HT1080 (cell line): ENCODE data around the gene SERINC2. TPM values are rescaled to one million over a fixed set of nuclear protein-coding genes. Genes with fewer than 3 reads are reported as not detected.
"Not testable (repeated sequence)": the region's sequence is repeated elsewhere in the genome, so short reads cannot be mapped to it uniquely, and the experiment has no call there.

ENCODE experiments used
- DNase-seq: peaks from one replicate; pipeline ENCODE4 v3.0.0-alpha.2; 2015; ENCODE audit warnings: low read depth
- total RNA-seq: library from RNA; depleted of rRNA; stranded (reverse); fragments of >200 nt; shearing (Covaris generic); gene quantifications from 2 replicates; pipeline ENCODE4 v1.2.3, GENCODE V29; 2014; rRNA removed

The SERINC2 gene
- total RNA-seq, 1 experiment from 2014 or later = 14.6 TPM

DNA sequence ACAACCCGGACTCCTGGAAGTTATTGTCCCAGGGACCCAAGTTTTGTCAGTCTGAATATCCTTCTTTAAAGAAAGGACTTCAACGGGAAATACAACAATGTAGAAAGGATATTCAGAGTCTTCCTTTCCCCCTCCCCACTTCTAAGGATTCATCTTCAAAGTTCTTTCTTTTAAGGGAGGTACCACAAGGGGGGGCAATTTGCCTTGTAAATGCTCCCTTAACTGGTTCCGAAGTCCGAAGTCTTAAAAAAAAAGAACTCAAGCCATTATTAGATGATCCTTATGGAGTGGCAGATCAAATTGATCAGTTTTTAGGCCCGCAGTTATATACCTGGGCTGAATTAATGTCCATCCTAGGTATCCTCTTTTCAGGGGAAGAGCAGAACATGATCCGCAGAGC, 47.0 kb downstream of the SERINC2 start:
- DNase-seq = no peak

DNA sequence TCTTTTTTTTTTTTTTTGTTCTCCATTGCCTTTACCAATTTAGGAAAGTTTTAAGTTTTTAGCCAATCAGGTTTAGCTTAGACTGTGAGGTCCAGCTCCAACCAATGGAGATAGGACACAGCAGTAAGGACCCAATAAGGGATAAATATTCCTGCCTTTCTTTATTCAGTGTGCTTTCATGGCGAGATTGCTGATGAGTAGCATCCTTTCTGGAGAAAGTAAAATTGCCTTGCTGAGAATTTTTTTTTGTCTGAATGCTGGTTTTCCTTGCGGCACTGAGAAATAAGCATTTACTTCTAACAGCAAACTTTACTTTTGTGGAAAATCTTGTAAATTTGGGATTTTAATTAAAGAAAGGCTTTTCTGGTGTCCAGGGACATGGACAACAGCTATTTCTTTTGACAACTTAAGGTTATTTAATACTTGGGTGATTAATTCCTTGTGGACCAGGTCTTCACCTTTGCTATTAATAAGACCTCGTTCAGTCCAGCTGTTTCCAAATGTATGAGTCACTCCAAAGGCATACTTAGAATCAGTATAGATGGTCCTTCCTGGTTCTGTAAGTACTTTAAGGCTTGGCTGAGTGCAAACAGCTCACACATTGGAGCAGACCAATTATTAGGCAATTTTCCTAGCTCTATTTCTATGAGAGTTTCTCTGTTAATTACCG, 54.1 kb downstream of the SERINC2 start:
- DNase-seq = no peak

DNA sequence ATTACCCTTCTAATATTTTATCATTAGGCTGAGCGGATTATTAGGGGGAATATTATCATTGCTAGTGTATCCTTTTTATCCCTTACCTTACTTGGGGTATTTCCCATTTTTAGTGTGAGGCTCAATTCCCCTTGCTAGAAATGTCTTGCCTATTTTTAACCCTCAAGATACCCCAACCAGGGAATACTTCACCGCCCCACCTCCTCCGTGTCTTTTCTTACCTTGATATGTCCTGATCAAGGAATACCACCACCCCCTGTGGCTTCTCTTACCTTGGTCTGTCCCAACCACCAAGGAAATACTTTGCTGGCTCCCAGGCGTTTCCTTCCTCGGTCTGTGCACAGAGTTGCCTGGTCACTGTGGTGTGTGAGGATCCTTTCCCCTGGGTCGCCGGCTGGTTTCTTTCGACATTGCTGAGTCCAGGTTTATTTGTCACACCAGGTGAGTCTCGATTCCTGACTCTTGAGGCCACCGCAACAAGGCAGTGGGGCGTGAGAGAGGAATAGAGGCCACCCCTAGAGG, 57.8 kb downstream of the SERINC2 start:
- no peak for DNase-seq

DNA sequence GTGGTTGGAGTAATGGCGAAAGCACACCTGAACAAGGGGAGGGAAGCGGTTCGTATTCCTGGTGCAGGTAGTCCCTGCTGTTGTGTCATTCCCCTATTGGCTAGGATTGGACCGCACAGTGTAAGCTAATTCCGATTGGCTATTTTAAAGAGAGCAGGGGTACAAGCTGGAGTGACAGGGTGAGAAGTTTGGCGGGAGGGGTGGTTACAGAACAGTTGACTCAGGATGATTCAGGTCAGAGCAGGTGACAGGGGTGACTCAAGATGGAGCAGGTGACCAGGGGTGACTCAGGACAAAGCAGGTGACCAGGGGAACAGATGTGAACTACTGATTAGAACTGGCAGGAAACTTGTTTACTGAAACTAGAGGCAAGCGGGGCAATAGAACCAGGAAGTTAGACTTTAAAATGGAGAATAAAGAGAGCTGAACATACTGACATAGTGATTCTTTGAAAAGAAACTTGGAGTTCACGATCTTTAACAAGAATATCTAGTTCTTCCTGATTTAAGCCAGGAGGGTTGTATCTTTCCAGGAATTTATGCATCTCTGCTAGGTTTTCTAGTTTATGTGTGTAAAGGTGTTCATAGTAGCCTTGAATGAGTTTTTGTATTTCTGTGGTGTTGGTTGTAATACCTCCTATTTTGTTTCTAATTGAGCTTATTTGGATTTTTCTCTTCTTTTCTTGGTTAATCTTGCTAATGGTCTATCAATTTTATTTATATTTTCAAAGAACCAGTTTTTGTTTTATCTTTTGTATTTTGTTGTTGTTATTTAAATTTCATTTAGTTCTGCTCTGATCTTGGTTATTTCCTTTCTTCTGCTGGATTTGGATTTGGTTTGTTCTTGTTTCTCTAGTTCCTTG, 58.7 kb downstream of the SERINC2 start:
- DNase-seq = peak; percentile 58

DNA sequence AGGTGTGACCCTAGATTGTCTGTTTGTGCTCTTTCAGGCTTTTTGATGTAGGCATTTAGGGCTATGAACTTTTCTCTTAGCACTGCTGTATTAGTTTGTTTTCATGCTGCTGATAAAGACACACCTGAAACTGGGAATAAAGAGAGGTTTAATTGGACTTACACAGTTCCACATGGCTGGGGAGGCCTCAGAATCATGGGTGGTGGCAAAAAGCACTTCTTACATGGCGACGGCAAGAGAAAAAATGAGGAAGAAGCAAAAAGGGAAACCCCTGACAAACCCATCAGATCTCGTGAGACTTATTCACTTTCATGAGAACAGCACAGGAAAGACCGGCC, 59.3 kb downstream of the SERINC2 start:
- DNase-seq = not testable (repeated sequence)

DNA sequence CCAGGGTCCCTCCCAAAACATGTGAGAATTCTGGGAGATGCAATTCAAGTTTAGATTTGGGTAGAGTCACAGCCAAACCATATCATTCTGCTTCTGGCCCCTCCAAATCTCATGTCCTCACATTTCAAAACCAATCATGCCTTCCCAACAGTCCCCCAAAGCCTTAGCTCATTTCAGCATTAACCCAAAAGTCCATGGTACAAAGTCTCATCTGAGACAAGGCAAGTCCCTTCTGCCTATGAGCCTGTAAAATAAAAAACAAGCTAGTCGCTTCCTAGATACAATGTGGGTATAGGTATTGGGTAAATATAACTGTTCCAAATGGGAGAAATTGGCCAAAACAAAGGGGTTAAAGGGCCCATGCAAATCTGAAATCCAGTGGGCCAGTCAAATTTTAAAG, 59.7 kb downstream of the SERINC2 start:
- not testable (repeated sequence) for DNase-seq

DNA sequence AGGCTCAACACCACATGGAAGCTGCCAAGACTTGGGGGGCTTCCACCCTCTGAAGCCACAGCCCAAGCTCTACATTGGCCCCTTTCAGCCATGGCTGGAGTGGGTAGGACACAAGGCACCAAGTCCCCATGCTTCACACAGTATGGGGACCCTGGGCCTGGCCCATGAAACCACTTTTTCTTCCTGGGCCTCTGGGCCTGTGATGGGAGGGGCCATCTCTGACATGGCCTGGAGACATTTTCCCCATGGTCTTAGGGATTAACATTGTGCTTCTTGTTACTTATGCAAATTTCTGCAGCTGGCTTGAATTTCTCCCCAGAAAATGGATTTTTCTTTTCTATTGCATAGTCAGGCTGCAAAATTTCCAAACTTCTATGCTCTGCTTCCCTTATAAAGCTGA, 60.5 kb downstream of the SERINC2 start:
- not testable (repeated sequence) for DNase-seq

DNA sequence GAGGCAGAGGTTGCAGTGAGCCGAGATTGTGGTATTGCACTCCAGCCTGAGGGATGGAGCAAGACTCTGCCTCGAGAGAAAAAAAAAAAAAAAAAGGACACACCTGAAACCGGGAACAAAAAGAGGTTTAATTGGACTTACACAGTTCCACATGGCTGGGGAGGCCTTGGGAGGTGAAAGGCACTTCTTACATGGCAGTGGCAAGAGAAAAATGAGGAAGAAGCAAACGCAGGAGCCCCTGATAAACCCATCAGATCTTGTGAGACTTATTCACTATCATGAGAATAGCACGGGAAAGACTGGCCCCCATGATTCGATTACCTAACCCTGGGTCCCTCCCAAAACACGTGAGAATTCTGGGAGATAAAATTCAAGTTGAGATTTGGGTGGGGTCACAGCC, 61.6 kb downstream of the SERINC2 start:
- DNase-seq = not testable (repeated sequence)

DNA sequence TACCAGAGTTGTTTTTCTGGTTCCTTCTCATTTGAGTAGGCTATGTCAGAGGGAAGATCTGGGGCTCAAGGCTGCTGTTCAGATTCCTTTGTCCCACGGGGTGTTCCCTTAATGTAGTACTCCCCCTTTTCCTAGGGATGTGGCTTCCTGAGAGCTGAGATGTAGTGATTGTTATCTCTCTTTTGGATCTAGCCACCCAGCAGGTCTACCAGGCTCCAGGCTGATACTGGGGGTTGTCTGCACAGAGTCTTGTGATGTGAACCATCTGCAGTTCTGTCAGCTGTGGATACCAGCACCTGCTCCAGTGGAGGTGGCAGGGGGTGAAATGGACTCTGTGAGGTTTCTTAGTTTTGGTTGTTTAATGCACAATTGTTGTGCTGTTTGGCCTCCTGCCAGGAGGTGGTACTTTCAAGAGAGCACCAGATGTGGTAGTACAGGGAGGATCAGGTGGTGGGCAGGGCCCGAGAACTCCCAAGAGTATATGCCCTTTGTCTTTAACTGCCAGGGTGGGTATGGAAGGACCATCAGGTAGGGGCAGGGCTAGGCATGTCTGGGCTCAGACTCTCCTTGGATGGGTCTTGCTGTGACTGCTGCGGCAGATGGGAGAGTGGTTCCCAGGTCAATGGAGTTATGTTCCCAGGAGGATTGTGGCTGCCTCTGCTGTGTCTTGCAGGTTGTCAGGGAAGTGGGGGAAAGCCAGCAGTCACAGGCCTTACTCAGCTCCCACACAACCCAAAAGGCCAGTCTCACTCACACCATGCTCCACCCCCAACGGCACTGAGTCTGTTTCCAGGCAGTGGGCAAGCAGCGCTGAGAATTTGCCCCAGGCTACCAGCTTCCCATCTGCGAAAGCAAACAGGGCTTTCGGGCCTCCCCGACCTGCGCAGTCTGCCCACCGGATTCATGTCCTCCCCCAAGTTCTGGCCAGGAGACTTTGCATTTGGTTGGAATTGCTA, 64.2 kb downstream of the SERINC2 start:
- DNase-seq = no peak

DNA sequence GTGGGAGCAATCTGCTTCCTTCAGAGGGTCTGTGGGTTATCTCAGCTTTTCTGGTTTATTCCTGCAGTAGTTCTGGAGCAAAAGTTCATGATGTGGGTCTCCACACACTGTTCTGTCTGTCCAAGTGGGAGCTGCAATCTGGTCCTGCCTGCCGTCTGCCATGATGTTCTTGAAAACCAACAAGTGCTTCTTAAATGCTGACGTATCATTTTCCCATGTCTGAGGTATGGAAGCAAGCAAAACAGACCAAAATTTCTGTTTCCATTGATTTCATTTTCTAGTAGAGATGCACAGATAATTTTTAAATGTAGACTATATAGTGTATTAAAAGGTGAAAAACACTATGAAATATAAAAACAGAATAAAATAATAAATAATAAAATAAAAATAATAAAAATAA, 65.2 kb downstream of the SERINC2 start:
- no peak for DNase-seq

DNA sequence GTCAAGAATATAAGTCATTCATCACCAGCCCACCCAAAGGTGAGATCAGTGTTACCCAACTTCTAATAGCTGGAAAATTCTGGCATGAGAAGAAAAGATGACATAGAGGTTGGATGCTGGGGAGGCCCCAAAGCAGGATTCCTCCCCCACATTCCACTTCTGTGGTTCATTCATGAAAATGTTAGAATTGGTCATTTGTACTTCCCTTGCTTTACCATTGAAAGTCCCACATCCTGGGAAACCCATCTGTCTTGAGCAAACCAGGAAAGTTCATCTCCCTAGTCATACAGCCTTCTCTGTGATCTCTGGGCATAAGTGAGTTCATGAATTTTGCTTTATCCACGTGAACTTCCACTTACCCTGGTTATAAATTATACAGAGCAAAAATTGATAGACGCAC, 66.8 kb downstream of the SERINC2 start:
- peak; percentile 45 for DNase-seq

DNA sequence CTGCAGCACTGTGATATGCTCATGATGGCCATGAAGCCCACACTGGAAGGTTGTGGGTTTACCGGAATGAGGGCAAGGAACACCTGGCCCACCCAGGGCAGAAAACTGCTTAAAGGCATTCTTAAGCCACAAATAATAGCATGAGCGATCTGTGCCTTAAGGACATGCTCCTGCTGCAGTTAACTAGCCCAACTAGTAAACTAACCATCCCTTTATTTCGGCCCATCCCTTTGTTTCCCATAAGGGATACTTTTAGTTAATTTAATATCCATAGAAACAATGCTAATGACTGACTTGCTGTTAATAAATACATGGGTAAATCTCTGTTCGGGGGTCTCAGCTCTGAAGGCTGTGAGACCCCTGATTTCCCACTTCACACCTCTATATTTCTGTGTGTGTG, 67.4 kb downstream of the SERINC2 start:
- not testable (repeated sequence) for DNase-seq

DNA sequence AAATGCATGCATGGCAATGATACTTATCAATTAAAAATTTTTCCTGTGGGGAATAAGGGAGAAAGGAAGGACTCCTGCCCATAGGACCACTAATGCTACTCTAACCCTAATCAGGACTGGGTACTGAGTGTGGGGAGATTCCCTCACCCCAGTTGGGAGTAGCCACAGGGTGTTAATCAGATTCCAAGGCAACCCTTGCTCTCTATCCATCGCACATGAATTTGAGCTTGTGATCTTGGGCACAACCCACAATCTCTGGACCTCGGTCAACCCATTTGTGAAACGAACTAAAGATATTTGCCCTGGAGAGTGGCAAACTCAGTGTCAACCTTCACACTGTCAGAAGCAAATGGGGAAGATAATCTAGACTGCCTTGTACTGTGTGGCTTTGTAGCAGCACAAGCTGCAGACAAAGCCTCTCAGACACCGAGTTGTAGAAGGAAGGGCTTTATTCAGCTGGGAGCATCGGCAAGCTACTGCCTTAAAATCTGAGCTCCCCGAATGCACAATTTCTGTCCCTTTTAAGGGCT, 69.5 kb downstream of the SERINC2 start:
- no peak for DNase-seq

DNA sequence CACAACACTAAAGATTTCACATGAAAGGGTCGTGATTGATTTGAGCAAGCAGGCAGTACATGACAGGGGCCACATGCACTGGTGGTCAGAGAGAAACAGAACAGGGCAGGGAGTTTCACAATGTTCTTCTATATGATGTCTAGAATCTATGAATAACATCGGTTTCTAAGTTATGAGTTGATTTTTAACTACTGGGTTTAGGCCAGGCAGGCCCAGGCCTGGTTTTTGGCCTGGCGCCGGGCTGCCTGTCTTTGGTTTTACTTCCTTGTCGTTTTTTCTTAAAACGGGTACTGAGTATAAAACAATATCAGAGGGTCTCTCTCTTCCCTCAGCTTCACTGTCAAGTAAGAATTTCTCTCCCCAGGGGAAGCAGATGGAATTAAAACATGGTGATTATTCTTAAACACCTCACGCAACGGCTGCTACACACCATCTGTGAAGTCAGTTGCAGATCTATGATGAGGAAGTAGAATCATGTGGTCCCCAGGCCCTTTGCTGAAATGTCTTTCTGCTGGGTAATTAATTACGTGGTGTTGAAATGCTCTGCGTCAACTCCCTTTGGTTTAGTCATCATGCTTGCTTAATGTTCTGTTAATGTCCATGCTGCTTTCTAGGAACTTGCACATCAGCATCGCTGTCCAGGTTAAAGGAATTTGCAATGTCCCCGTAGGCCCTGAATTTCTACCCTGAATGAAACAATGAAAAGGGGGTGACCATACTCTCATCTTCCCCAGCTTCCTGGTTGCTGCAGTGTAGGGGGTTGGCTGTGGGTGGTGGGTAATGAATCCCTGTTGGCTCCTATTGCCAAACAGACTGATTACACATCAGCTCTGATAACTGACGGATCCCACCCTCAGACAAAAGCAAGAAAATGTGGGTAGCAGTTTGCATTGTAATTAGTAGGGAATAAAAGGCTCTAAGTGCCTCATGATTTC, 70.3 kb downstream of the SERINC2 start:
- DNase-seq = peak; percentile 46

Other genes with a start within 250 kb of the SERINC2 start
- gene NKAIN1, start 173.3 kb upstream of the SERINC2 start, total RNA-seq = 0.58 TPM in 1 of 2 replicates, not detected in the other
- gene SNRNP40, start 116.4 kb upstream of the SERINC2 start, total RNA-seq = 163 and 207 TPM in 2 replicates
- 25.6 and 32.5 TPM in 2 replicates for gene ZCCHC17, start 116.2 kb upstream of the SERINC2 start, total RNA-seq
- not detected in 2 replicates for gene FABP3, start 40.1 kb upstream of the SERINC2 start, total RNA-seq
- gene TINAGL1, start 163.3 kb downstream of the SERINC2 start, total RNA-seq = 14.5 and 16.0 TPM in 2 replicates
- not detected in 2 replicates for gene HCRTR1, start 204.5 kb downstream of the SERINC2 start, total RNA-seq
- gene PEF1, start 231.7 kb downstream of the SERINC2 start, total RNA-seq = 80.9 and 125 TPM in 2 replicates